SU-DHL-6 (cell line): Measurements from ENCODE around the gene FAM229B.

ENCODE experiments used
- CTCF ChIP-seq: fragments of 200-600 bp; sonication (generic); IDR thresholded peaks from one replicate; pipeline ENCODE4 v1.5.1; 2017; ENCODE audit warnings: antibody characterized with exemption, mild to moderate bottlenecking, low read length, moderate library complexity; ENCODE audit not compliant: insufficient read depth, poor library complexity, severe bottlenecking
- EZH2phosphoT487 ChIP-seq: fragments of 200-600 bp; sonication (generic), shearing (Covaris generic); conservative IDR thresholded peaks from 2 replicates; pipeline ENCODE4 v1.6.1; 2018; ENCODE audit warnings: mild to moderate bottlenecking, antibody characterized with exemption, low read length, moderate library complexity, mixed read lengths

- TF ChIP-seq EZH2phosphoT487 (no peak), CTCF (no peak)
Measured at GRCh38 chr6:112049026-112049799, 38.2 kb upstream of the FAM229B start.
